HL-60/S4 (cell line): ENCODE data around the gene MCM6.
"Not testable (repeated sequence)": the region's sequence is repeated elsewhere in the genome, so short reads cannot be mapped to it uniquely, and the experiment has no call there.

Experiments
- in situ Hi-C: fragments of 300-500 bp; cut with MboI; formaldehyde crosslinking; loops from 2 replicates; pipeline ENCODE4 v1.14.3; 2022; ENCODE audit warnings: low sequenced_read_pairs

The MCM6 gene

DNA sequence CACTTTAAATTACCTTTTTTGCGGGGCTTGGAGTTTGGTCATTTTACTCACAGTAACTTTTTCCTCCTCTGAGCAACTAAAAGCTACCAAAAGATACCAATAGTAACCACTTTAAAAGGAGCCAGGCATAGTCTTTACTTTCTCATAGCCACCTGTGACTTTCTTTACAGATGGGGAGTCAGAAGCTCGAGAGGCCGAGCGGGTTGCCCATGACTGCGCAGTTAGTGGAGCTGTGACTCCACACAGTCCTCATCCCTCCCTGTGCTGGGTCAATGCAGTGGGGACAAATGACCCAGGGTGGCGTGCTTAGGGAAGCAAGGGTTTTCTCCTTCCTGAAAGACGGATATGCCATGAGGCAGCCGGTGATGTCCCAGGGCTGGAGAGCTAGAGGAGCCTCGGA is 51.1 kb downstream of the MCM6 start:
- in situ Hi-C loops: no loop called here

DNA sequence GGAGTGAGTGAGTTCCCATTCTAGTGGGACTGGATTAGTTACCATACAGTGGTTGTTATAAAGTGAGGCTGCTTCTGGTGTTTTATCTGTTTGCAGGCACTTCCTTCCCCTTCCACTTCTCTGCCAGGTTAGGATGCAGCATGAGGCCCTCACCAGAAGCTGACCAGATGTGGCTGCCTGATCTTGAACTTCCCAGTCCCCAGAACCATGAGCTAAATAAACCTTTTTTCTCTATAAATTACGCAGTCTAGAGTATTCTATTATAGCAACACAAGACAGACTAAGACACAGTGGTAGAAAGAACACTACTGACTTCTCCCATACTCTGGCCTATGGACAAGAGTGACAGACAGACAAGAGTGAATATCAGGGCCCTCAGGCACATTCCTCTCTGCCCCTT is 53.4 kb downstream of the MCM6 start:
- in situ Hi-C loops: loop anchor here (25.0 kb wide), 1 partner anchor 836 kb away; no protein-coding TSS in a partner anchor

DNA sequence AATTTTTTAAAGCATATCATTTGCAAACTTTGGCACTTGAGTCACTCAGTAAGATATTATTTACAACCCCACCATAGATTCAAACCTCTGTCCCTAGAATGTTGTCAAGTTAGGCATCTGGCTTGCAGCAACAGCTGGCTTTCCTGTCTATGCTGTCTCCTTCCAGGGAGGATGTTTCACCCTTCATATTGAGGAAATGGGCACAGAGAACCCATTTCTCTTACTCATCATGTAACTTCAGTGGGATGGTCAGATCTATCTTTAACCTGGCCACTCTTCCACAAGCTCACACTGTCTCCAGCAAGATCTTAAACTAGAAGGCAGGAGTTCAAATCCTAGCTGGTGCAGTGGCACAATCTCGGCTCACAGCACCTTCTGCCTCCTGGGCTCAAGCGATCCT is 55.1 kb downstream of the MCM6 start:
- in situ Hi-C loops: loop anchor here (25.0 kb wide), 1 partner anchor 834 kb away; no protein-coding TSS in a partner anchor

DNA sequence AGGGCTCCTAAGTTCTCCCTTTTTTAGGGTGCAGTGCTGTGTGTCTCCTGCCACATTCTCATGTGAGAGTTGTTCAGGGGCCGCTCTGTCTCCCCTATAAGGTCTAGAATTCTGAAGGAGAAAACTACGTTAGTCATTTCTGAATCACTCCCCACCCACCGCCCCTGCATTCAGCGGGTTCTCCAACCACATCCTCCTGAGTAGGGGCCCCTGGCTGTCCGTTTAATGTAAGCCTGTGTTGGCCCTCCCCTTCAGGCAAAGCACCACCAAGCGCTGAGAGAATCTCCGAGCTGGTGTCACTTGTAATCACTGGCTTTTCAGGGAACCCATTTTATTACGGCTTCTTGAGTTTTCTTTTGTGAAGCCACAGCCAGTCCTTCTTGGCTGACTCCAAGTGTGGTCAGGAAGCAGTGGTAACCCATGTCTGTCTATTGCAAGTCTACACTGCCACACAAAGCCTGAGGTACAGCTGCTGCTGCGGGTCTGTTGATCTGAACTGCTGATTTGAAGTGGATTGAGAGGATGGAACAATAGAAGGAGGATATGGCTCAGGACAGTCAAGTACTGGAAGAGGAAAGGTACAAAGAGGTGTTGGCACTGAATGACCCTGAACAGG is 56.1 kb downstream of the MCM6 start:
- in situ Hi-C loops: loop anchor here (25.0 kb wide), 1 partner anchor 833 kb away; no protein-coding TSS in a partner anchor

DNA sequence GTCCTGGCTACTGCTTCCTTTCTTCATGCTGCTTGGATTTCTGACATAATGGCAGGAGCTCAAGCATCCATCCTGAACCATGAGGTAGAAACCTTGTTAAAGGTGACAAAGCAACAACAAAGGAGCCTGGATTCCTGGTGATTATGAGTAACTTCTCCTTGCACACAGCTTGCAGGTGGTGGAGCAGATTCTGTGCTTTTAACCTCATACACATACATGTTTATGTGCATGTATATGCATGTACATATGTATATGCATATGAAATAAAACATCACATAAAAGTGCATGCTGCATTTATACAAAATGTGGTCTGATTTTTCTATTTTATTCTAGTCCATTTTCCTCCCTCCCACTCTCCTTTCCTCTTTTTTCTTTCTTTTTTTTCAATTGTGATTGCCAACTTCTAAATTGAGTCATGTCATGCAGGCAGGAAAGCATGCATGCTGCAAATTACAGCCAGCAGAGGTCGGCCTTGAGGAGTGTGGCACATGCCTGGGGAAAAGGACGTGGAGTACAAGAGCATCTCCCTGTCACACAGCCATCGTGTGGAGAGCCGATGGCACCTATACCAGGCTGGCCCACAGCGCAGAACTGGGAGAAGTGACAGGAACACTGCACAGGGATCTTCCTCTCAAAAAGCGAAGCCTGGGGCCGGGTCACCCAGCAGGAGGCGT is 57.2 kb downstream of the MCM6 start:
- in situ Hi-C loops: loop anchor here (25.0 kb wide), 1 partner anchor 832 kb away; no protein-coding TSS in a partner anchor

DNA sequence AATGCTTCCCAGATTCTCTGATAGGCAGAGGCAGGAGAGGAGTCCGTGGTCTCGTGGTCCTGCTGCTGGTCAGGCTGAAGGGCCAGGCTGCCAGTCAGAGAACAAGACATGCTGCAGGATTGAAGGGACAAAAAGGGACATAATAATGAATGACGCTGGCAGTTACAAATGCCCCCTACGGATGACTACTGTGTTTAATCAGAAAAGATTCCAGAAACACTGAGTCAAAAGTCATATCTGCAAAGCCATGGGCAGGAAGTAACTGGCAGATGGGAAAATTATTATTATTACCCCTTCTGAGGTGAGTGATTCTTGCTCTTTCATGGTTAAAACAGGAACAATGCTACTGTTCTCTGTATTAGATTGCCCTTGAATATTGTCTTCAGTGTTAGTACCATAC is 58.3 kb downstream of the MCM6 start:
- in situ Hi-C loops: loop anchor here (25.0 kb wide), 1 partner anchor 831 kb away; no protein-coding TSS in a partner anchor

DNA sequence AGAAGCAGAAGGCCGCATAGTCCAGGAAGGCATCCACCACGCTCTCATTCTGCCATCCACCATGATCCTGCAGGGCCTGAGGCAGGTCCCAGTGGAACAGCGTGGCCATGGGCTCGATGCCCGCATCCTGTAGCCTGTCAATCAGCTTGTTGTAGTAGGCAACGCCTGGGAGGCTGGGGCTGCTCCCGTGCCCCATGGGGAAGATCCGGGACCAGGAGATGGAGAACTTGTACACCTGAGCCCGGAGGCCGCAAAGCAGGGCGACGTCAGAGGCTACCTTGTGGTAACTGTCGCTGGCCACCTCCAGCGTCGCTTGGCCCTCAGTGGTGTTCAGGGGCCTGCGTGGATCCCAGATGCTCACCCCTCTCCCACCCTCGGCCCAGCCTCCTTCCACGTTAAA is 58.8 kb downstream of the MCM6 start:
- in situ Hi-C loops: loop anchor here (25.0 kb wide), 1 partner anchor 830 kb away; no protein-coding TSS in a partner anchor

DNA sequence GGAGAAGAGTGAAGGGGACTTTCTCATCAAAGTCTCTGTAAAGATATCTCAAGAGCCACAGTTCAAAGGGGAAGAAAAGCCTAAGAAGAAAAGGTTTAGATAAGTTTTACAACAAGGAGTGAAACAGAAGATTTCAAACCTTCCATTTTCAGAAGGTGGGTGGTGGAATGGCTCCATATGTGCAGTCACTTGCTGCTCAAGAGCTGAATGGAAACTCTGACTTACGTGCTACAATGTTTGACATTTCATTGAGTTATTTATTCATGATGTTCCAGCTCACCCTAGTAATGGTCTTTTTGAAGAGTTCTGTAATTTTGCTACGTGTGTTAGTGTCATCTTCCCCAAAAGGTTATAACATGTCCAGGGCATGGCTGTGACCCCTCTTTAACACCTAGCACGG is 61.0 kb downstream of the MCM6 start:
- in situ Hi-C loops: loop anchor here (25.0 kb wide), 1 partner anchor 828 kb away; no protein-coding TSS in a partner anchor

DNA sequence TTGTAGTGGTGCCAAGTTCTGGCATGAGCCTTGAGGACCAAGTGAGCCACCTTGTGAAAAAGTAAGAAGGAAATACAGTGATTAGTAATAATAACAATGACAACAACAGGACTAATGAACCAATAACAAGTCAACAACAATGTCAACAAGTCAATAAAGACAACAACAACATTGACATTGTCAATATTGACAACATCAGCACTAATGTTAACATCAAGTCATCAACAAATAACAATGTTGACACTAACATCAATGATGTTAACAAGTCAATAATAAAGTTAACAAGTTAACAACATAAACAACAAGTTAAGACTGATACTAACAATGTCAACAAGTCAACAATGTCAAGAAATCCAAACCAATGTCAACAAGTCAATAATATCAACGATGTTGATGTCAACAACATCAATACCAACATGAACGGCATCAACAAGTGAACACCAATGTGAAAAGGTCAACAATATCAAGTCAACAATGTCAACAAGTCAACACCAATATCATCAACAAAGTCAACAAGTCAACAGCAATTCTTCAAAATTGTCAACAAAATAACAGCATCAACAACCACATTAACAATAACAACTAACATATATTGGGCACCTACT is 63.2 kb downstream of the MCM6 start:
- in situ Hi-C loops: loop anchor here (25.0 kb wide), 1 partner anchor 826 kb away; no protein-coding TSS in a partner anchor

DNA sequence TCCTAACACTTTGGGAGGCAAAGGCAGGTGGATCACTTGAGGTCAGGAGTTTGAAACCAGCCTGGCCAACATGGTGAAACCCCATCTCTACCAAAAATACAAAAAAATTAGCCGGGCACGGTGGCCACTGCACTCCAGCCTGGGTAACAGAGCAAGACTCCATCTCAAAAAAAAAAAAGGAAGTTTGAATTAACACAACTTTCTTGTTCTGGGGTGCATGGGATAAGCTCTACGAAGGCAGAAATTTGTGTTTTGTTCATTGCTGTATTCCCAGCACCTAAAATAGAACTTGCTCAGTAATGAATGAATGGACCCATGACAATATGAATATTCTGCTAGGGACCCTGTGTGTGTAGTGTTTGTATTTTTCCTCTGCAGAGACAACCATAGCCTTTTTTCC is 68.4 kb downstream of the MCM6 start:
- in situ Hi-C loops: loop anchor here (25.0 kb wide), 1 partner anchor 821 kb away; no protein-coding TSS in a partner anchor

DNA sequence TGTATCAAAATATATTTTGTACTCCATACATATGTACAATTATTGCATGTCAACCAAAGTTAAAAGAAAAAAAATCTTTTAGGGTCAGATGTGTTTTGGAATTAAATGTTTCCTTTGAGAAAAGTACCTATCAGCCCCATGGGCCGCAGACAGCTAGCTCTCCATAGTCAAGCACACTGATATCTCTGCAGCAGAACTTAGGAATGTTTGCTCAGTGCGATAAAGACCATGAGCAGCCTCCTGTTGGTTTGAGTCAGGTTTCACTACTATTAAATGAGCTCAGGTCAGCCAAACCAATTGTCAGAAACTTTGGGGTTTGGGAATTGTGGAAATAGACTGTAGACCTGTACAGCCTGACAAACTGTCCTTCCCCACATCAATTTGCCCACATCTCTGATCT is 73.0 kb downstream of the MCM6 start:
- in situ Hi-C loops: loop anchor here (25.0 kb wide), 1 partner anchor 816 kb away; no protein-coding TSS in a partner anchor

DNA sequence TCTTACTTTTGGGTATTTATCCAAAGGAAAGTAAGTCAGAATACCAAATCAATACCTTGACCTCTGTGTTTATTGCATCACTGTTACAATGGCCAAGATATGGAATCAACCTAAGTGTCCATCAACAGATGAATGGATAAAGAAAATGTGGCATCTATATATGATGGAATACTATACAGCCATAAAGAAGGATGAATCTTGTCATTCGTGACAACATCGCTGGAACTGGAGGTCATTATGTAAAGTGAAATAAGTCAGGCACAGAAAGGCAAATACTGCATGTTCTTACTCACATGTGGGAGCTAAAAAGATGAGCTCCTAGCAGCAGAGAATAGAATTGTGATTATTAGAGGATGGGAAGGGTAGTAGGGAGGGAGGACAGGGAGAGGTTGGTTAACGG is 73.9 kb downstream of the MCM6 start:
- in situ Hi-C loops: loop anchor here (25.0 kb wide), 1 partner anchor 815 kb away; no protein-coding TSS in a partner anchor

DNA sequence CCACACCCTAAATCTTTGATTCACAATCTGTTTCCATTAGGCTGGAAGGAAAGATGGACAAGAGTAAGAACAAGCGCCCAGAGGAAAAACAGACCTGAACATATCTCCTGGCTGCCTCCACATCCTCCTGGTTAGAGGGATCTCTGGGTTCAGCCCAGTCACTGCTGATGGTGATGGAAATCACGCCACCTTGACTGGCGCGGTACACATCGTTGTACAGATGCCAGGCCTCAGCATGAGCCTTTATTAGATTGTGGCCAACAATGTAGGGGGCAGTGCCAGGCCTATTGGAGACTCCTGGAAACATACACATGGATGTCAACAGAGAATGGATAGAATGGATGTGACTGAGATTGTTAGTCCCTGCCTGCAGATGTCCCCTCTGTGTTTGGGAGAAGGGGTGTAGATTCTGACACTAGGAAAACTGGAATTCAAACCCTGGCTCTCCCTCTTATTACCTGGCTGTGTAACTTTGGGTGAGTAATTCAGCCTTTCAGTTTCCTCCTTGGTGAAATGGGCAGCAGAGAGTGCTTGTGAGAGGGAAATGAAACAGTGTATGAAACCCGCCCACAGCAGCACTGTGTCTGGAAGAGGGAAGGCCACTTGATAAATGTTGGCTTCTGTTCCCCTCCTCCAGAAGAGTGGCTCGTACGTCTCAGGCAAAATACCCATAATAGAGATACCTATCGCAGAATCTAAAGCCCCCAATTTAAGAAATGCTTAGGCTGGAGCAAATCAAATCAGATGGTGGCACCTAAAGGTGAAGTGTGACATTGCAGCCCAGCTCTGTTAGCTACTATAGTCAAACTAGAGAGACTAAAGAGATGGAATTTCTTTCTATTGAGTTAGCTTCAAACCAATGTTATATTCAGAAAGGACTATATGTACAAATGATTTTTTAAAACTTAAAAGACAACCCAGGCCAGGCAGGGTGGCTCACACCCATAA is 75.5 kb downstream of the MCM6 start:
- in situ Hi-C loops: loop anchor here (25.0 kb wide), 1 partner anchor 813 kb away; no protein-coding TSS in a partner anchor

DNA sequence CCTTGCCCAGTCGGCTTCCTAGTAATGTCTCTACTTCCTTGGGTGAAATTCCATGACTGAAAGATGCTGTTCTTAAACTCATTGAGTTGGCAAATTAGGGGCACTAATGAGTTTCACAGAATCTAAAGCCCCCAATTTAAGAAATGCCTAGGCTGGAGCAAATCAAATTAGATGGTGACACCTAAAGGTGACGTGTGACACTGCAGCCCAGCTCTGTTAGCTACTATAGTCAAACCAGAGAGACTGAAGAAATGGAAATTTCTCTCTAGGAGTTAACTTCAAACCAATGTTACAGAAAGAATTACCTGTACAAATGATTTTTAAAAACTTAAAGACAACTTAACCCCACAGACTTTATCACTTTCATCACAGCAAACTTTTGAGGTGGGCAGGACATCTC is 76.5 kb downstream of the MCM6 start:
- in situ Hi-C loops: loop anchor here (25.0 kb wide), 1 partner anchor 812 kb away; no protein-coding TSS in a partner anchor

DNA sequence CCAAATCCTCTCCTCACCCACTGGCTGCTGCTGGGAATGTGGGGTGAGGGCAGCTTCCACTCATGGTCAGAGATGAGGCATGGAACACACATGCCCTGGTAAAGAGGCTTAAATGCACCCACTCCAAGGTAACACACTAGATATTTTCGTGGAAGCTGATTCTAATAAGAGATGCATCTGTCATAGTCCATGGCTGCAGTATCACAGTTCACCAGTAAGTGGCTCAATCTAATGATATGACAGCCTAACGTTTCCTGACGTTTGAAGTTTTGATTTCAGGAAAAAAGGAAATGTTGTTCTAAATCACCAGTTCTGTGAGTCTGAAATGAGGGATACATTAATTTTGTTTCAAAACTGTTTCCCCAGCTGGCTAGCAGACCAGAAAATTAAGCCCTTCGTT is 77.5 kb downstream of the MCM6 start:
- in situ Hi-C loops: no loop called here

DNA sequence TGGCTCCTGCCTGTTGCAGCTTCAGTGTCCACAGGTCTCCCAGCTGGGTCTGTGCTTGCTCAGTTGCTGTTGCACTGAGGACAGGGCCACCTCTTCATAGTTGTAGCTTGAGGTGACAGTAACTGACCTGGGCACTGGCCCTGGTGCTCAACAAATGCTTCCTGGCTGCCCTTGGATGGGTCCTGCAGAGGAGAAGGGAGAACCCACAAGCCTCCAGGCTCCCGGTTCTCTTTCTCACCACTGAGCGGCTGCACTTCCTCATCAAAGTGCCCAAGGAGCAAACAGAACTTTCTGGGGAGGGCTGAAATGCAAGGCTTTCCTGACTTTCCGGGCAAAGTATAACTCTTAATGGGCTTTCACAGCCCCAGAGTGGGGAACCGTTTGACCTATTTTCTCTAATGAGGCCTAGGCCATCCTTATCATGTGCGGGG is 78.0 kb downstream of the MCM6 start:
- in situ Hi-C loops: no loop called here

DNA sequence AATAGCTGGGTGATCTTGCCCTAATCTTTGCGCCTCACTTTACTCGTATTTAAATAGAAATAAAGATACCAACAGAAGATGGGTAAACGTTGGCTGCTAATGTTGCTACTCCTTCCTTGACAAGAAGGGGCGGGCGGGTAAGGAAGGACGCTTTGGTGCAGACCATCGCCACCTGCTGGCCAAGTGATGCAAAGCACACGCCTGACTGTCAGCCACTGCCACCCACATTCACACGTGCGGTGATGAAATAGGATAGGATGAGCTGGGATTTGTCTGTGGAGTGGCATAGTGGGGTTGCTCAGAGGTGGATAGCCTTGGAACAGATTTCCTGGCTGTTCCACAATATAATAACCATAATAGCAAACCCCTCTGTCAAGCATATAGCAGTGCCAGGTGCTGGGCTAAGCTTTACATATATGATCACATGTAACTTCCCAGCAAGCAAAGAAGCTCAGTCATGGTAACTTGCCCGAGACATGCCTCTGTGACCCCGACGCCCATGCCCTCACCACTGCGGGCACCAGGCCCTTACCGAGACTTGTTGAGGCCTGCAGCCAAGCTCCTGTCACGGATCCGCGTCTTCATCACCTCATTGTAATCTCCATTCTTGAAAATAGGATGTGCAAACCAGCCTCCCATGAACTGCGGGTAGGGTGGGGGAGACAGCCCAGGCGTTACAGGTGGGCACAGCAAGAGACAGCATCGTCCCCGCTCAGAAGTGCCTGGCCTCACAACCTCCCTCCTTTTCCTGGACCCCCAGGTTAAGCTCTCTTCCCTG is 78.6 kb downstream of the MCM6 start:
- in situ Hi-C loops: no loop called here

DNA sequence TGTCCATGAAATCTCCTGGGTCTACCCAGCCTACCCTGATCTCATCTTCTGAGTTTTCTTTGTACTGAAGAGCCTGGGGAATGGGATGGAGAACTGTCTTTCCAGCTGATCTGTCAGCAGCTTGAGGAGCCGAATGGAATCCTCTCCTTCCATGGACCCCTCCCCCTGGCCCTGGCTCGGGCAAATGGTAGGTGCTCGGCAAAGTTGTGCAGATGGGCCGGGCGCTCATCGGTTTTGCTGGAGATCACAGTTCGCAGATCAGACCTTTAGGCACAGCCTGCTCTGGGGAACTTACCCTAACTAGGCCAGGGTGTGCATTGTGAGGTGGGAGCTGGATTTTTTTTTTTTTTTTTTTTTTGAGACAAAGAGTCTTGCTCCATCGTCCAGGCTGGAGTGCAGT is 79.6 kb downstream of the MCM6 start:
- in situ Hi-C loops: no loop called here

DNA sequence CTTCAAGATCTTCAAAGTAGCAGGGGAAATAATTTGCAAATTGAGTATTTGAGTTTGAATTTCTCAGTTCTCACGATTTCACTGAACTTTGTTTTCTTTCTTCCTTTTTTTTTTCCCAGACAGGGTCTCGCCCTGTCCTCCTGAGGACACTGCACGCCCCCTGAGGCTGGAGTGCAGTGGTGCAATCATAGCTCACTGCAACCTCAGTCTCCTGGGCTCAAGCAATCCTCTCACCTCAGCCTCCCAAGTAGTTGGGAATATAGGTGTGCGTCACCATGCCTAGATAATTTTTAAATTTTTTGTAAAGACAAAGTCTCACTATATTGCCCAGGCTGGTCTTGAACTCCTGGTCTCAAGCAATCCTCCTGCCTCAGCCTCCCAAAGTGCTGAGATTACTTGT is 80.6 kb downstream of the MCM6 start:
- in situ Hi-C loops: not testable (repeated sequence)
